Measurements from ENCODE around the gene MS4A3. TPM values are rescaled to one million over a fixed set of nuclear protein-coding genes. Genes with fewer than 3 reads are reported as not detected.

Gene MS4A3
- total RNA-seq, 1 donor from 2014 or later, result not detected

- Mint-ChIP-seq H3K27ac (ENCODE audit: unreplicated experiment) (no peak overlapping the region), H3K4me3 (ENCODE audit: unreplicated experiment) (no peak overlapping the region), H3K36me3 (ENCODE audit: low read depth, unreplicated experiment) (no peaks in the 10 kb centered on the region), H3K4me1 (ENCODE audit: low read depth, unreplicated experiment) (no peaks in the 10 kb centered on the region), H3K9me3 (ENCODE audit: unreplicated experiment) (no peaks in the 10 kb centered on the region), H3K27me3 (ENCODE audit: low read depth, unreplicated experiment) (peaks cover 6% of the 10 kb centered on the region)
- Histone ChIP-seq H3K36me3 (ENCODE audit: insufficient read depth, low read length) (no peaks in the 10 kb centered on the region), H3K9me3 (ENCODE audit: insufficient read depth, low read depth, low read length) (peaks cover 9% of the 10 kb centered on the region), H3K4me1 (ENCODE audit: insufficient read depth, low read length) (no peaks in the 10 kb centered on the region), H3K27me3 (ENCODE audit: insufficient read depth, low read length) (no peaks in the 10 kb centered on the region), H4K20me1 (ENCODE audit: insufficient read depth, low read length) (no peaks in the 10 kb centered on the region), H2AFZ (ENCODE audit: low read depth, low read length) (no peak overlapping the region), H3K27ac (ENCODE audit: low read depth, low read length) (no peak overlapping the region), H3K4me2 (ENCODE audit: low read length) (no peak overlapping the region), H3K79me2 (ENCODE audit: insufficient read depth, low read length) (no peaks in the 10 kb centered on the region), H3K9ac (ENCODE audit: low read length) (no peak overlapping the region), H3K4me3 (ENCODE audit: insufficient read depth, low read depth, low read length) (no peak overlapping the region)
- no peak for FAIRE-seq
- TF ChIP-seq CTCF (IDR thresholded peaks at IDR 0.05; ENCODE audit: insufficient read depth, low read depth, low read length) (no peak), EZH2 (IDR thresholded peaks at IDR 0.05; ENCODE audit: insufficient read depth, low read length) (no peak)
- DNase-seq (ENCODE audit: low read depth), result no peak
These were observed 2.6 kb downstream of the MS4A3 start for GRCh38 chr11:60059052-60059451.

- Histone ChIP-seq H3K9me3 (ENCODE audit: insufficient read depth, low read depth, low read length) (peaks cover 9% of the 10 kb centered on the region), H2AFZ (ENCODE audit: low read depth, low read length) (no peak overlapping the region), H3K9ac (ENCODE audit: low read length) (no peak overlapping the region), H3K27me3 (ENCODE audit: insufficient read depth, low read length) (no peaks in the 10 kb centered on the region), H3K4me3 (ENCODE audit: insufficient read depth, low read depth, low read length) (no peak overlapping the region), H3K27ac (ENCODE audit: low read depth, low read length) (no peak overlapping the region), H3K36me3 (ENCODE audit: insufficient read depth, low read length) (no peaks in the 10 kb centered on the region), H3K4me2 (ENCODE audit: low read length) (no peak overlapping the region), H4K20me1 (ENCODE audit: insufficient read depth, low read length) (no peaks in the 10 kb centered on the region), H3K4me1 (ENCODE audit: insufficient read depth, low read length) (no peaks in the 10 kb centered on the region), H3K79me2 (ENCODE audit: insufficient read depth, low read length) (no peaks in the 10 kb centered on the region)
- H3K4me1 Mint-ChIP-seq (ENCODE audit: low read depth, unreplicated experiment), result no peaks in the 10 kb centered on the region
- H3K27me3 Mint-ChIP-seq (ENCODE audit: low read depth, unreplicated experiment), result peaks cover 6% of the 10 kb centered on the region
- no peak overlapping the region for H3K27ac Mint-ChIP-seq (ENCODE audit: unreplicated experiment)
- FAIRE-seq (no peak), DNase-seq (ENCODE audit: low read depth) (no peak)
- H3K4me3 Mint-ChIP-seq (ENCODE audit: unreplicated experiment), result no peak overlapping the region
- H3K36me3 Mint-ChIP-seq (ENCODE audit: low read depth, unreplicated experiment), result no peaks in the 10 kb centered on the region
- H3K9me3 Mint-ChIP-seq (ENCODE audit: unreplicated experiment), result no peaks in the 10 kb centered on the region
- TF ChIP-seq CTCF (IDR thresholded peaks at IDR 0.05; ENCODE audit: insufficient read depth, low read depth, low read length) (no peak), EZH2 (IDR thresholded peaks at IDR 0.05; ENCODE audit: insufficient read depth, low read length) (no peak)
These were observed 3.2 kb downstream of the MS4A3 start for GRCh38 chr11:60059521-60060240.

- H4K20me1 ChIP-seq (ENCODE audit: insufficient read depth, low read length), result no peaks in the 10 kb centered on the region
- H3K27me3 Mint-ChIP-seq (ENCODE audit: low read depth, unreplicated experiment), result no peaks in the 10 kb centered on the region
- no peaks in the 10 kb centered on the region for H3K9me3 Mint-ChIP-seq (ENCODE audit: unreplicated experiment)
- H3K4me1 ChIP-seq (ENCODE audit: insufficient read depth, low read length), result no peaks in the 10 kb centered on the region
- no peaks in the 10 kb centered on the region for H3K36me3 Mint-ChIP-seq (ENCODE audit: low read depth, unreplicated experiment)
- H3K9ac ChIP-seq (ENCODE audit: low read length), result no peak overlapping the region
- no peak overlapping the region for H3K4me3 Mint-ChIP-seq (ENCODE audit: unreplicated experiment)
- no peak overlapping the region for H3K27ac ChIP-seq (ENCODE audit: low read depth, low read length)
- no peak overlapping the region for H3K27ac Mint-ChIP-seq (ENCODE audit: unreplicated experiment)
- no peaks in the 10 kb centered on the region for H3K4me1 Mint-ChIP-seq (ENCODE audit: low read depth, unreplicated experiment)
- TF ChIP-seq CTCF (IDR thresholded peaks at IDR 0.05; ENCODE audit: insufficient read depth, low read depth, low read length) (no peak), EZH2 (IDR thresholded peaks at IDR 0.05; ENCODE audit: insufficient read depth, low read length) (no peak)
- H3K4me2 ChIP-seq (ENCODE audit: low read length), result no peak overlapping the region
- no peaks in the 10 kb centered on the region for H3K27me3 ChIP-seq (ENCODE audit: insufficient read depth, low read length)
- H3K4me3 ChIP-seq (ENCODE audit: insufficient read depth, low read depth, low read length), result no peak overlapping the region
- DNase-seq (ENCODE audit: low read depth) (no peak), FAIRE-seq (no peak)
- peaks cover 6% of the 10 kb centered on the region for H3K9me3 ChIP-seq (ENCODE audit: insufficient read depth, low read depth, low read length)
- no peak overlapping the region for H2AFZ ChIP-seq (ENCODE audit: low read depth, low read length)
- no peaks in the 10 kb centered on the region for H3K79me2 ChIP-seq (ENCODE audit: insufficient read depth, low read length)
- H3K36me3 ChIP-seq (ENCODE audit: insufficient read depth, low read length), result no peaks in the 10 kb centered on the region
These were observed 7.6 kb downstream of the MS4A3 start for GRCh38 chr11:60064111-60064510.

Data from astrocyte (in vitro differentiated cells and primary cell).